ENCODE measurements around the gene PRKG1. TPM values are rescaled to one million over a fixed set of nuclear protein-coding genes. Genes with fewer than 3 reads are reported as not detected.

The PRKG1 gene
- polyA plus RNA-seq, 1 donor from 2014 or later = 0.36 TPM

- no peak overlapping the region for H3K27ac Mint-ChIP-seq
- no peaks in the 10 kb centered on the region for H3K4me1 Mint-ChIP-seq
- H3K9me3 Mint-ChIP-seq = peaks cover 0 to 9% (median 5%) of the 10 kb centered on the region in 3 donors
- no peak overlapping the region for H3K4me3 Mint-ChIP-seq
- H3K27me3 Mint-ChIP-seq = no peaks in the 10 kb centered on the region
- no peaks in the 10 kb centered on the region for H3K36me3 Mint-ChIP-seq
These were observed 1202.7 kb downstream of the PRKG1 start for GRCh38 chr10:52276986-52277385.

GRCh38 chr10:52279546-52279945 is 1205.3 kb downstream of the PRKG1 start:
- Mint-ChIP-seq H3K36me3 (no peaks in the 10 kb centered on the region), H3K4me1 (peaks cover 0 to 3% (median 2%) of the 10 kb centered on the region in 3 donors), H3K4me3 (no peak overlapping the region), H3K27me3 (no peaks in the 10 kb centered on the region), H3K9me3 (peaks cover 0 to 9% (median 5%) of the 10 kb centered on the region in 3 donors), H3K27ac (no peak overlapping the region)

- H3K27me3 Mint-ChIP-seq = no peaks in the 10 kb centered on the region
- no peak overlapping the region for H3K4me3 Mint-ChIP-seq
- H3K36me3 Mint-ChIP-seq = no peaks in the 10 kb centered on the region
- peaks cover 0 to 6% (median 5%) of the 10 kb centered on the region in 3 donors for H3K4me1 Mint-ChIP-seq
- H3K27ac Mint-ChIP-seq = no peak overlapping the region
- H3K9me3 Mint-ChIP-seq = peaks cover 0 to 6% (median 2%) of the 10 kb centered on the region in 3 donors
These were observed 1205.8 kb downstream of the PRKG1 start for GRCh38 chr10:52280051-52280450.

- Mint-ChIP-seq H3K4me3 (no peak overlapping the region), H3K27ac (no peak overlapping the region), H3K9me3 (peaks cover 0 to under 1% (median 0%) of the 10 kb centered on the region in 3 donors), H3K4me1 (peaks cover 0 to 6% (median 5%) of the 10 kb centered on the region in 3 donors), H3K36me3 (no peaks in the 10 kb centered on the region), H3K27me3 (no peaks in the 10 kb centered on the region)
These were observed 1208.9 kb downstream of the PRKG1 start for GRCh38 chr10:52283174-52283573.

- H3K27me3 Mint-ChIP-seq = no peaks in the 10 kb centered on the region
- H3K4me3 Mint-ChIP-seq = no peak overlapping the region
- H3K27ac Mint-ChIP-seq = no peak overlapping the region
- H3K4me1 Mint-ChIP-seq = peaks cover 0 to 6% (median 5%) of the 10 kb centered on the region in 3 donors
- no peaks in the 10 kb centered on the region for H3K9me3 Mint-ChIP-seq
- no peaks in the 10 kb centered on the region for H3K36me3 Mint-ChIP-seq
These were observed 1210.2 kb downstream of the PRKG1 start for GRCh38 chr10:52284416-52285013.

- H3K4me3 Mint-ChIP-seq = no peak overlapping the region
These were observed 1213.6 kb downstream of the PRKG1 start for GRCh38 chr10:52287866-52288265.

GRCh38 chr10:52297747-52298146 is 1223.5 kb downstream of the PRKG1 start:
- Mint-ChIP-seq H3K36me3 (no peaks in the 10 kb centered on the region), H3K27ac (no peak overlapping the region), H3K4me1 (no peaks in the 10 kb centered on the region), H3K4me3 (no peak overlapping the region), H3K27me3 (no peaks in the 10 kb centered on the region), H3K9me3 (peaks cover 0 to 3% (median 0%) of the 10 kb centered on the region in 3 donors)

More at GRCh38 chr10:52287866-52288265, 1213.6 kb downstream of the PRKG1 start:
- peaks cover 0 to 6% (median 5%) of the 10 kb centered on the region in 3 donors for H3K4me1 Mint-ChIP-seq
- H3K27ac Mint-ChIP-seq = no peak overlapping the region
- H3K36me3 Mint-ChIP-seq = no peaks in the 10 kb centered on the region
- H3K27me3 Mint-ChIP-seq = no peaks in the 10 kb centered on the region
- H3K9me3 Mint-ChIP-seq = no peaks in the 10 kb centered on the region

GRCh38 chr10:52300599-52301277 is 1226.5 kb downstream of the PRKG1 start:
- H3K27me3 Mint-ChIP-seq = no peaks in the 10 kb centered on the region
- peaks cover 0 to 3% (median 0%) of the 10 kb centered on the region in 3 donors for H3K9me3 Mint-ChIP-seq
- H3K36me3 Mint-ChIP-seq = no peaks in the 10 kb centered on the region
- no peak overlapping the region for H3K27ac Mint-ChIP-seq
- no peaks in the 10 kb centered on the region for H3K4me1 Mint-ChIP-seq
- H3K4me3 Mint-ChIP-seq = no peak overlapping the region

DNA sequence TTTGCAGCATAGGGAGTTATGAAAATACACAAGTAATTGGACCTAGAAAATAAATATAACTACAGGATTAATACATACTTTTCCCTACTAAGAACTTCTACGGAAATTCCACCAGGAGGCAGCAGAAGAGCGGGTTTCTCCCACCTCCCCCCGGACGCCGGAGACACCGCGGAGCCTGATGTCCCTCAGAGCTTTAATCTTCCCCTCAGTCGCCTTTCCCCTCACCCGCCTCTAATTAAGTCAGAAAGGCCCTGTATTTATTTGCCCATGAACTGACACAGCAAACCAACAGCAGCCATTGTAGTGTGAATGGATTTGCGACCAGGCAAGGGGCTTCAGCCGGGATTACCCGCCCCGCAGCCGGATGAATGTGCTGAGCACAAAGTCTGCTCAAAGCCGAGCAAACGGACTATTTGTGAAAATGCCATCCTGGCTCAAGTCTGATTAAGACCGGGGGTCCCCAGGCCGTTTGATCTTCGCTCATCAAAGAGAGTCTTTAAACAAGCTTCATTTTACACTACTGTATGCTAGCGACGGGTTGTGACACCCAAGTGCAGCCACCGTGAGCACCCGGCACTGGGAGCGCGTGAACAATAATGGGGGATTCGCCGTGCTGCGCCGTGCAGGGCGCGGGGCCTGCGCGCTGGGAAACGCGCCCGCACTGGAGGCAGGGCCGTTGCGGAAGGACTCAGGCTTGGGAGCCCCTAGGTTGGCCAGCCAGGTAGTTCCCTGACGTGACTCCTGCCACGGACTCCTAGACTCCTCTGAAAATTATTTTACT is 1234.2 kb downstream of the PRKG1 start:
- peaks cover 44% of the 10 kb centered on the region for H3K27me3 Mint-ChIP-seq
- no peaks in the 10 kb centered on the region for H3K9me3 Mint-ChIP-seq
- H3K4me1 Mint-ChIP-seq = peaks cover 4 to 10% (median 5%) of the 10 kb centered on the region in 3 donors
- H3K27ac Mint-ChIP-seq = no peak overlapping the region
- no peaks in the 10 kb centered on the region for H3K36me3 Mint-ChIP-seq
- H3K4me3 Mint-ChIP-seq = peak overlapping the region; percentile 38 to 91 (median 78)

GRCh38 chr10:52312942-52313255 is 1238.6 kb downstream of the PRKG1 start:
- Mint-ChIP-seq H3K36me3 (no peaks in the 10 kb centered on the region), H3K4me1 (peaks cover 4 to 10% (median 9%) of the 10 kb centered on the region in 3 donors), H3K27me3 (peaks cover 58% of the 10 kb centered on the region), H3K4me3 (peak overlapping the region; percentile 22 to 93 (median 61)), H3K9me3 (no peaks in the 10 kb centered on the region), H3K27ac (no peak overlapping the region)

DNA sequence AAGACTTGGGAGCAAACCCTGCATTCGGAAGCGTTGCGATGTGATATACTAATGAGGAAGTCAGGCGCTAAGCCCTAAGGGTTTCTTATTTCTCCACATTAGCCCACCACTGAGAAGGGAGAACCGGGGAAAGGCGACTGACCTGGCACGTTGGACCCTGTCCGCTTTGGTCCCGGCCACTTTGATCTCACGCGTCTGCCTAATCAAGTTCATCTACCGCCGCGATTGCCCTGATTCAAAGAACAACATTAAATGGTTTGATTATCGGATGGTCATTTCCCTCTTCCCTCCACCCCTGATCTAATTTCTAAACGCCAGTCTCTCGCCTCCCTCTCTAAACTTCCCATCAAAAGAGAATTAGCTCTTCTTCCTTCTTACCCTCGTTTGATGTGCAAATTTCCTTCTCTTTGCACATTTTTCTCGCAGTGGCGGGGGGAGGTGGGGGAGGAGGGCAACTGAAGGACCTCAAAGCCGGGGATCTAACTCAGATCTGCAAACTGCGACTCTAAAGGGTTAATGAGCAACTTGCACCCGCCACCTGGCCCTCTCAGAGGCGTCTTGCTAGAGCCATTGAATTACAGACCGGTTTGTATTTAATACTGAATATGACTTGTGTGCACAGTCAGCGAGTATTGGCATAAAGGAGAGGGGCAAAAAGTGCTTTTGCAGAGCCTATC is 1239.1 kb downstream of the PRKG1 start:
- H3K36me3 Mint-ChIP-seq = no peaks in the 10 kb centered on the region
- H3K27ac Mint-ChIP-seq = no peak overlapping the region
- peaks cover 4 to 10% (median 9%) of the 10 kb centered on the region in 3 donors for H3K4me1 Mint-ChIP-seq
- H3K9me3 Mint-ChIP-seq = no peaks in the 10 kb centered on the region
- H3K27me3 Mint-ChIP-seq = peaks cover 53% of the 10 kb centered on the region
- peak overlapping the region; percentile 44 to 93 (median 61) for H3K4me3 Mint-ChIP-seq

DNA sequence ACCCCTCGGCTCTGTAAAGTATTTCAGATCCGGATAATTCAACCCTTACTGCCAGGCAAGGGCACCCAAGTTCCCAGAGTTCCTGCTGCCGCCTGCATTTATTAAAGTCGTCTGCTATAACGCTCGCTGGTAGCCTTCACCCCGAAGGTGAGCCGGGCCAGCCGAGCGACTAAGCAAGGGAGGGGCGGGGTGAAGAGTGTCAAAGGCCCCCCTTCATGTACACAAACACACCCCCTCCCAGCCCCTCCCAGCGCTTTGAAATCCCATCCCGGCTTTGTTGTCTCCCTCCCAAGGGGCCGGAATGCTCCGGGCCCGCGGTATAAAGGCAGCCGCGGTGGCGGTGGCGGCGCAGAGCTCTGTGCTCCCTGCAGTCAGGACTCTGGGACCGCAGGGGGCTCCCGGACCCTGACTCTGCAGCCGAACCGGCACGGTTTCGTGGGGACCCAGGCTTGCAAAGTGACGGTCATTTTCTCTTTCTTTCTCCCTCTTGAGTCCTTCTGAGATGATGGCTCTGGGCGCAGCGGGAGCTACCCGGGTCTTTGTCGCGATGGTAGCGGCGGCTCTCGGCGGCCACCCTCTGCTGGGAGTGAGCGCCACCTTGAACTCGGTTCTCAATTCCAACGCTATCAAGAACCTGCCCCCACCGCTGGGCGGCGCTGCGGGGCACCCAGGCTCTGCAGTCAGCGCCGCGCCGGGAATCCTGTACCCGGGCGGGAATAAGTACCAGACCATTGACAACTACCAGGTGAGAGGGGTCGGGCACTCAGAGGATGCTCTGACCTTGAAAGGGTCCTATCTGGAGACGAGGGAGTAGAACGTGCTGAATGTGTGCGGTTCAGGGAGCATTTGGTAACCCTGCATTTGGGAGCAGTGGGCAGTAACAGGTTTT is 1239.9 kb downstream of the PRKG1 start, which contains the start of gene DKK1:
TSS of gene DKK1 (plus strand) at position 349 of the 889 bp plus-strand sequence. CDS start at position 503, 154 bp downstream.
- Mint-ChIP-seq H3K4me1 (peaks cover 4 to 10% (median 9%) of the 10 kb centered on the region in 3 donors), H3K9me3 (no peaks in the 10 kb centered on the region), H3K4me3 (peak within 1 kb of the TSS; percentile 45 to 93 (median 82)), H3K36me3 (no peaks in the 10 kb centered on the region), H3K27me3 (peaks cover 45% of the 10 kb centered on the region), H3K27ac (peak within 1 kb of the TSS in 1 of 3 donors; percentile 37)

- no peaks in the 10 kb centered on the region for H3K9me3 Mint-ChIP-seq
- H3K27me3 Mint-ChIP-seq = peaks cover 37% of the 10 kb centered on the region
- H3K36me3 Mint-ChIP-seq = no peaks in the 10 kb centered on the region
- H3K4me1 Mint-ChIP-seq = peaks cover 4 to 10% (median 9%) of the 10 kb centered on the region in 3 donors
- H3K27ac Mint-ChIP-seq = peak overlapping the region in 1 of 3 donors; percentile 37
- peak overlapping the region; percentile 45 to 93 (median 82) for H3K4me3 Mint-ChIP-seq
These were observed 1240.7 kb downstream of the PRKG1 start for GRCh38 chr10:52314822-52315552.

Measured in IgD-negative memory B cell (primary cell).